Measurements from ENCODE around the gene TCF3.

Gene TCF3

GRCh38 chr19:1609103-1609396 is 43.4 kb downstream of the TCF3 start:
- DNase-seq: no peak

DNA sequence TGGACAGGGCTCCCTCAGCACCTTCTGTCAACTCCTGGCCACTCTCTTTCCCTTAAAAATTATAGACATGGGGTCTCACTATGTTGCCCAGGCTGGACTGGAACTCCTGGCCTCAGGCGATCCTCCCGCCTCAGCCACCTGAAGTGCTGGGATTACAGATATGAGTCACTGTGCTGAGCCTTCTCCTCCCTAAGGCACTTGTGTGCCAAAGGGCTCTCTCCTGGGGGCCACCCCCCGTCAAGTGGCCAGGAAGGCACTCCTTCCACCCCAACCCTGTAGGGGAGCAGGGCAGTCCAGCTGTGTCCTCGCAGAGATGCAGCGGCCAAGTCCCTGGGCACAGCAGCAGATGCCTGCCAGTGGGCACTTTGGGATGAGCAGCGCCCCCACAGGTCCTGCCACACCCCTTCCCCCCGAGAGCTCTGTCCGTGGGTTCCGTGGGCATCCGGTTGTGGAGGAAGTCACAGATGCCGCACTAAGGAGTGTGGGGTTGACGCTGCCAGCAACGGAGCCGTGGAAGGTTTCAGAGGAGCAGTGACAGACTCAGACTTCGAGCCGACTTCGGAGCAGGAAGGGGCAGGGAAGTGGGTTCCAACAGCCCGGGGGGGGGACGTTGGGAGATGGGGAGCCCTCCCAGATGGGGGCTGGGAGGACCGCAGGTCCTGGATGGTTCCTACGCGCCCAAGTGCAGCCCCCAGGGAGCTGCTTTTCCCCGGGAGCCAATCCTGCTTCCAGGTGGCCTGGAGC is 43.9 kb downstream of the TCF3 start:
- DNase-seq: peak; percentile 28

GRCh38 chr19:1606138-1606651 is 46.2 kb downstream of the TCF3 start:
- DNase-seq: peak; percentile 39

- DNase-seq: peak; percentile 97
Measured at GRCh38 chr19:1605236-1606137, 46.9 kb downstream of the TCF3 start, which contains the start of gene UQCR11. Gene UQCR11, minus strand, starts transcription at chr19:1605462. Its CDS starts 53 bp downstream, at chr19:1605409.

DNA sequence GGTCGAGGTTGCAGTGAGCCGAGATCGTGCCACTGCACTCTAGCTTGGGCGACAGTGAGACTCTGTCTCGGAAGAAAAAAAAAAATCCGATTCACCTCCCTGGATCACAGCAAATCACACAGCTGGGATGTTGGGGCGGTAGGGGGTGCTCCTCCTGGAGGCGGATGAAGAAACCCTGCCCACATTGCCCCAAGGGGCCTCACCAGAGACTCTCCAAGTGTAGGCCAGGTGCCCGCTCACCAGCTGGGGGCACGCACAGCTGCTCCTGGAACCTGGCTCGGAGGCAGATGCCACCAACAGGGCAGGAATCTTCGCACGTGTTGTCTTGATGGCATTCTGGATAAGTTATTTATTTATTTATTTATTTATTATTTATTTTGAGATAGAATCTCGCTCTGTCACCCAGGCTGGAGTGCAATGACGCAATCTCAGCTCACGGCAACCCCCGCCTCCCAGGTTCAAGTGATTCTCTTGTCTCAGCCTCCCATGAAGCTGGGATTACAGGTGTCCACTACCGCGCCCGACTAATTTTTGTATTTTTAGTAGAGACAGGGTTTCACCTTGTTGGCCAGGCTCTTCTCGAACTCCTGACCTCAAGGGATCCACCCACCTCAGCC is 50.2 kb downstream of the TCF3 start:
- no peak for DNase-seq

DNA sequence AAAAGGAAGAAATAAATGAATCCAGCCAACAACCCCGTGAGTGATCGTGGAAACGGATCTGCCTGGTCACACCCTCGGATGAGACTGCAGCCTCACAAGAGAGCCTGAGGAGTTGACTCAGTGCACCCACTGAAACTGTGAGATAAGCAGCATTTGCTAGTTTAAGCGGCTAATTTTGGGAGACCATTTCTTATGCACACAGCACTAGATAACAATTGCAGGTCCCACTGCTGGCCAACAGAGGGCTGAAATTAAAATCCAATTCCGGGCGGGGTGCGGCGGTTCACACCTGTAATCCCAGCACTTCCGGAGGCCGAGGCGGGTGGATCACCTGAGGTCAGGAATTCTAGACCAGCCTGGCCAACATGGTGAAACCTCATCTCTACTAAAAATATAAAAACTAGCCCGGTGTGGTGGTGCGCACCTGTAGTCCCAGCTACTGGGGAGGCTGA is 50.8 kb downstream of the TCF3 start:
- no peak for DNase-seq

GRCh38 chr19:1599460-1599846 is 53.0 kb downstream of the TCF3 start:
- no peak for DNase-seq

GRCh38 chr19:1598777-1599459 is 53.5 kb downstream of the TCF3 start:
- no peak for DNase-seq

GRCh38 chr19:1593501-1593772 is 59.0 kb downstream of the TCF3 start:
- peak; percentile 30 for DNase-seq

GRCh38 chr19:1592755-1593500 is 59.5 kb downstream of the TCF3 start, which contains the start of gene MBD3:
Gene MBD3, minus strand, starts transcription at chr19:1592865. Its CDS starts 234 bp downstream, at chr19:1592631.
- peak; percentile 94 for DNase-seq

- DNase-seq: peak; percentile 89
Measured at GRCh38 chr19:1592024-1592754, 60.2 kb downstream of the TCF3 start.

- no peak for DNase-seq
Measured at GRCh38 chr19:1591421-1592023, 60.9 kb downstream of the TCF3 start.

DNA sequence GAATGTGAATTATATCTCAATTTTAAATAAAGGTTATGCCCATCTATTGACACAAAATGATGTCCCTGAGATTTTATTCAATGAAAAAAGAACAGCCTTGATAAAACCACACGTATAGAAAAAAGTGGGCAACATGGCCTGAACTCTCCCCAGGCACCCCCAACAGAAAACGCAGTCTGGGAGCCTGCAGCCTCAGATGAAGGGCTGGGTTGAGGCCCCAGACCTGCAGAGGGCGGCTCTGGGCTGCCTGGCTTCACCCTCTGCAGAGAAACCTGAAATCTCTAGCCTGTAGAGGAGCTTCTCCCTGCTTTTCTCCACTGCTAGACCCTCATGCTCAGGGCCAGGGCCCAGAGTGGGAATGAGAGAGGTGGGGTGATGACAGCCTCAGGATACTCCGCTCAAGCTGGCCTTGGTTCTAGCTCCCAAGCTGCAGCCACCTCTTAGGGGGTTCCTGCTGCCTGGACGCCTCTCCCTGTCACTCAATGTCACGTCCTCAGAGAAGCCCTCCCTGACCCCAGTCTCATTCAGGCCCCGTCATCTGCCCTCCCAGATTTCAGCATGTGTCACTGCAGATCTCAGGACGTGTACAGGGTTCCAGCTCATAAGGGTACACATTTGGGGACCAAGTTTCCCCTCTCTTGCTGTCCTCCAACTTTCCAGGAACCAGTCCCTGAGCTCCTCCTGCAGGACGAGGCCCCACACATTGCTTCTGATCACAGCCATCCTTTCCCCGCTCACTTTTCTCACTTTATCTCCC is 61.6 kb downstream of the TCF3 start:
- peak; percentile 26 for DNase-seq

DNA sequence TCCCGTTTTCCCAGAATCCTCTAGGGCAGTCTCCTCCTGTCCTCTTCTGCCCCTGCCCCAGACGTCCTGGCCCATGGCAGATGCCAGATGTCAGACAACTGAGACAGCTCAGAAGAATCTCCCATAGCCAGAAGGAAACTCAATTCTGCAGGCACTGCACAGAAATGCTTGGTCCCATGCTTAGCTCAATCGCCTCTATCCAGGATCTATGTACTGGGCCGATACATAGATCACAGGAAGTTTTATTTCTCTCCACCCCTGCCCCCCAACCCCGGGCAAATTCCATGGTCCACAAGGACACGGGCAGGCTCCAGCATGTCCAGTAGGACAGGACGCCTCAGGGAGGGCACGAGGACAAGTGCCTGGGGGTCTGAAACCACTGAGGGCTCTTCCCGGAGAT is 64.5 kb downstream of the TCF3 start:
- DNase-seq: no peak

GRCh38 chr19:1585243-1585580 is 67.2 kb downstream of the TCF3 start:
- no peak for DNase-seq

DNA sequence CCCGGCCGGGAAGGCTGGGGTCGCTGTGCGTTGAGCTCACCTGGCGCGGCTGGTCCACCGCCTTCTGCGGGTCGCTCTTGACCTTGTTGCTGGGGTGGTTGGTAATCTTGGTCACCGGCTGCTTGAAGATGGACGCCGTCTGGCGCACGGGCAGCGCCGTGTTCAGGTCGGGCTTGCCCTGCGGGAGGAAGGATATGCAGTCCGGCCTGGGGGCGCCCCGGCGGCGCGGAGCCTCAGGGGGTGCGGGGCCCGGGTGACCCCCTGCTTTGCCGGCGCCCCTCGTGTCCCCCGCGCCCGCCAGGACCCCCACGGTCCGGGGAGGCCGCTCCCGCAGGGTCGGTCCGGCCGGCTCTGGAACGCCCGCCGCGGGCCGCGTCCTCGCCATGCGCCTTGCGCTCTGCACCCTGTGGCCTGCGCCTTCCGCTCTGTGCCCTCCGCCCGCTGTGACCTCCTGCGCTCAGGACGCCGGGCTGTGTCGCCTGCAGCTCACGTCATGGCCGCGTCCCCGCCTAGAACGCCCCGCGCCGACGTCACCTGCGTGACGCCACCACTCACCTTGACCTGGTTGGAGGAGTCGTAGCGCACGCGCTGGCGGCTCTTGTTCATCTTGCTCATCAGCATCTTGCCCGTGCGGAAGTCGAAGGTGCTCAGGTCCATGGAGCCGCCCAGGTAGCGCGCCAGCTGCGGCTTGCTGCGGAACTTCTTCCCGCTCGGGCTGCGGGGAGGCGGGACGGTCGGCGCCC is 67.7 kb downstream of the TCF3 start:
- DNase-seq: no peak

DNA sequence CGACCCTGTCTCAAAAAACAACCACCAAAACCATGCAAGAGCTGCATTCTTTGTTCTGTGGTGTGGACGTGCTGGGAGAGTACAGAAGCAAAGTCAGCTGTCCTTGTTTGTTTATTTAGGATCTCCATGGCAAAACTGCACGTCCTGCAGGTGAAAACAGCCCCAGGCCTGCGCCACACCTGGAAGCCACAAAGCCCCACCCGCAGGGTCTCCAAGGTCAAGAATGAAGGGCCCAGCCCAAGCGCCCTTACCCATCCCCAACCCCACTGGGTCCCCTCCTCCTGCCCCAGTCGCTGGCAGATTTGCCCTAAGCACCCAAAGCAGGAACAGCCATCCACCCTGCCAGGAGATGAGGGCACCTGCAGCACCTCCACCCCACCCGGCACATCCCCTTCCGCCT is 70.2 kb downstream of the TCF3 start:
- no peak for DNase-seq

GRCh38 chr19:1580957-1581356 is 71.5 kb downstream of the TCF3 start:
- DNase-seq: no peak

DNA sequence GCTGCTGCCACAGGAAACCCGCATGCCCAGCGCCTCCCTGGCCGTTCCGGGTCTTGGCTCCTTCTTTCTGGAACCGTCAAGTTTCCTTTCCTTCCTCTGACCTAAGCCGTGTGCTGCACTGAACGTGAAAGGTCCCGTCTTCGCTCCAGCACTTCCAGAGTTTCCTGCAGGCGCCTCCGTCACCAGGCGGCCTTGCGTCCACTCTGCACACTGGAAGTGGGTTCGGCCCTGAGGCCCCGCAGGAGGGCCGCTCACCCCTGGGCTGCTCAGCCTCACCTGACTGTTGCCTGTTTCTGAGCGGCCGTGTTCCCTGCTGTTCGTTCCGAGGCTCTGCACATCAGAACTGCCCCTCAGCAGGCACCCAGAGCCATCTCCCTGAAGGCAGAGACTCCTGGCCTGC is 72.0 kb downstream of the TCF3 start:
- no peak for DNase-seq

GRCh38 chr19:1579222-1579621 is 73.2 kb downstream of the TCF3 start:
- DNase-seq: no peak
